Stimulated activated naive CD4-positive, alpha-beta T cell treated with Interleukin-2 at 50 U/mL for 16 hours (primary cell): ENCODE data around the gene CEMIP.

ENCODE experiments used
- DNase-seq: peaks from one replicate; lab custom pipeline; 2025; lab: John Stamatoyannopoulos, UW

Gene CEMIP

GRCh38 chr15:80785335-80785734 lies 6.2 kb downstream of the CEMIP start:
- DNase-seq, result no peak

DNA sequence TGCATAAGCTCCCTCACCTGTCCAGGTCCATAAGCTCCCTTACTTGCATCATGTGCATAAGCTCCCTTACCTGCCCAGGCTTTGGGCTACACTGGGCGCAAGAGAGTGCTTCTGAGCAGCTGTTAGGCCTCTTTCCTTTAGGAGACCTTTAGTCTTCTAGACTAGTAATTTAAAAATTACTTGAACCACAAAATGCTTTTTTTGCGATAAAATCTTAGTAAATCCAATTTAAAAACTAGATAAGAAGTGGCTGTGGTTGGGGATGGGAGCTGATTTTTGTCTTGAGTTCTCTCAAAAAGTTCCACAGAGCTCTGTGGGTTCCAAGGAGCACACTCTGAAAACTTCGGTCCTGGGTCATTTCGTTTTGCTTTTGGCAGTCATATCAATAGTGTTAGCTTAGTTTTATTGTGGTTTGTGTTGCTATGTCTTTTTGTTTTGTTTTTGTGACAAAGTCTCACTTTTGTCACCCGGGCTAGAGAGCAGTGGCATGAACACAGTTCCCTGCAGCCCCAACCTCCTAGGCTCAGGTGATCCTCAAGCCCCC lies 6.7 kb downstream of the CEMIP start:
- DNase-seq, result no peak

GRCh38 chr15:80787316-80787715 lies 8.1 kb downstream of the CEMIP start:
- no peak for DNase-seq

DNA sequence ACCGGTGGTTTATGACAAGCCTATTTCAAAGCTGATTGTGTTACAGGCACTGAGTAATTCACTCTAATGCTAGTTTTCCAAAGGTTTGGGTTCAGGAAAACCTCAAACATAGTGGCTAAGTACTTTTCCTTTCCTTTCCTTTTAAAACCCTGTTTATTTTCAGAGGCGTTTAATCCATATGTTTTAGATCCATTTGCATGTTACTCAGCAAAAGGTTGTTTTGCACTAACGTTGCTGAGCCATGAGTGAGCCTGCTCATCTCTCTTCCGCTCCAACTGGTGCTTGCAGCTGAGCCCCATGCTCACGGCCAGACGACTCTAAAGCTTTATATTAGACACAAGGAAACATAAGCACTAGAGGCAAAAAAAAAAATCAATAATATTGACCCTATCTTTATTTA lies 9.4 kb downstream of the CEMIP start:
- DNase-seq, result no peak

GRCh38 chr15:80789296-80789695 lies 10.1 kb downstream of the CEMIP start:
- no peak for DNase-seq

DNA sequence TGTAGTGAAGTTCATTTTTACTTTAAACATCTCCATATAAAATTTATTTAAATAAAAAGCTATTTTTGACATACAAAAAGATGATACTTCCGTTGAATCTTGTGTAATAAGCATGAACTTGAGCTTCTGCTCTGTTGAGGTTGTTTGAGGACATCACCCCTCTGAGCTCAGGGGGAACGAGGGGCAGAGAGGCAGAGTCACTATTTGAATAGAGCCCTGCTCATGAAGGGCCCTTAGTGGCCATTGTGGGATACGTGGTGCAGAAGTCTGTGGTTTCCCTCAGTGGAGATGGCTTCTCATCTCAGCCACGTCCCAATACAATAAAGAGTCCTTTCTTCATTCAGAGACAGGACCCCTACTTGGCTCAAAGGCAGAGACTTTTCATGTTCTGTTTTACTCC lies 10.6 kb downstream of the CEMIP start:
- DNase-seq, result no peak

- DNase-seq, result no peak
These were observed 11.1 kb downstream of the CEMIP start for GRCh38 chr15:80790236-80790635.

DNA sequence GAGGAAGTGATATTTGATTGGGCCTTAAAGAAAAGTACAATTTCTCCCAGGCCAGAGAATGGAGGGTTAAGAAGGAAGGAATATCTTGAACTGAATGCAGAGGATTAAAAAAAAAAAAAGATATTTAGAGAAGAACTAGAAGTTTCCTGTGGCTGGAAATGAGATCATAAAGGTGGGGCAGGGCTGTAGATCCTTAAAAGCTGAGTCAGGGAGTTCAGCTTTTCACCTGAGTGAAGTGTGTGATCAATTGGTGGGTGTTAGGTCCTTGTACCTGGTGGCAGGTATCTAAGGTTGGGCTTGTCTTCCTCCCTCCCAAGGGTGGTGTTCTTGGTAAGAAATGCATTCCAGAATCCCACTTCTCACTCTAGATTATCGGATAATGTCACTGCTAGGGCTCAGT lies 11.8 kb downstream of the CEMIP start:
- DNase-seq, result no peak

GRCh38 chr15:80796407-80796806 lies 17.2 kb downstream of the CEMIP start:
- no peak for DNase-seq

DNA sequence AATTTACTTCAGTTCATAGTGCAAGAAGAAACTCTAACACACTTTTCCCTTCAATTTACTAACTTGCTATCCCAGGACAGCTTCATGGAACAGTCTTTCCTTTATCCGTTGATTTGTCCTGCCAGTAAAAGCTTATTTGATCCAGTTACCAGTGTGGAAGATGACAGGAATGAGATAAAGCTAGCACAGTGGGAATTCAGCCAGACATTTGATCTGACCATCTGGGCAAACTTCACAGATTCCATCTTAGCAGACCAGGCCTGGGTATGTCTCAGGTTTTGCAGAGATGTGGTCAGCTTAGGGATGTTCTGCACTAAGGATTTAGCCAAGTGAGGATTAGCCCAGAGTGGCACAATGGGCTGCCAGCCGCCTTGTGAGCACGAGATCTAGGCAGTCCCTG lies 19.7 kb downstream of the CEMIP start:
- no peak for DNase-seq

- DNase-seq, result no peak
These were observed 20.9 kb downstream of the CEMIP start for GRCh38 chr15:80800067-80800466.

GRCh38 chr15:80801891-80802680 lies 22.9 kb downstream of the CEMIP start:
- DNase-seq, result no peak

GRCh38 chr15:80803580-80804525 lies 24.7 kb downstream of the CEMIP start:
- peak; percentile 22 for DNase-seq

DNA sequence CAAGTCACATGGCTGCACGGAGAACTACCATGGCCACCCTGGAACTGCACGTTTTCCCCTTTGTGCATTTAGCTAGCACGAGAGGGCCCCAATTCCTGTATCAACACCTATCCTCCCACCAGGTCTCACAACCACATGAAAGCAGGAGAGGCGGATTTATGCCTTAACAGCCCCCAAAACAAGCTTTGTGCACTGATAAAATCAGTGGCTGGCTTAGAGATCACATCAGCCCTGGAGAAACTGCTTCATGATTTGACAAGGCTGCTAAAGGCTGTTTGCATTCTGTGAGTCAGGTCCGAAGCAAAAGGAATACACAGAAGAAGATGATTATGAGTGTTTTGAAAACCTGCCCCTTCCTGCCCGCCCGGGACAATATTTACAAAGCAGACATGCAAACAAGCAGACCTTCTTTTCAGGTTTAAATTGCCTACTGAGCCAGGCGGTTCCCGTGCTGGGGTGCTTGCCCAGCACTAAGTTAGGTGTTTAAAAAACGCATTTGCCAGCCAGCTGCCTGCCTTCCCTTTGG lies 25.9 kb downstream of the CEMIP start:
- DNase-seq, result peak; percentile 16

- DNase-seq, result no peak
These were observed 32.7 kb downstream of the CEMIP start for GRCh38 chr15:80811781-80812315.

GRCh38 chr15:80815106-80815505 lies 35.9 kb downstream of the CEMIP start:
- no peak for DNase-seq

- DNase-seq, result no peak
These were observed 37.0 kb downstream of the CEMIP start for GRCh38 chr15:80816049-80816653.

DNA sequence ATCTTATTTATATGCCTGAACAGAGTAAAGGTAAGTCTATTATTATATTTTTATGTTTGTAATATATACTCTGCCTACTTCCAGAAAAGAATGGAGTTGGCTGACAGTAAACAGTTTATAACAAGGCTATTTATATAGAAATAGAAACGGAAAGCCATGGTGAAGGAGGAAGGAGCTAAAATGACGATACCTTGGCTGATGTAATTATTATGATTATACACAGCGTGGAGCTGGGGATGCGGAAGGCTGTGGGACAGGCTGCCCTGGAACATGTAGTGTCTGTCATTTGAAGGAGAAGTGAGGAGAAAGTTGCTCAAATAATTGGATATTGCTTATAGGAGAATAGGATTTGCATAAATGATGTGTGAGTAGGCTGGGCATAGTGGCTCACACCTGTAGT lies 37.8 kb downstream of the CEMIP start:
- no peak for DNase-seq

GRCh38 chr15:80817901-80818300 lies 38.7 kb downstream of the CEMIP start:
- DNase-seq, result no peak

DNA sequence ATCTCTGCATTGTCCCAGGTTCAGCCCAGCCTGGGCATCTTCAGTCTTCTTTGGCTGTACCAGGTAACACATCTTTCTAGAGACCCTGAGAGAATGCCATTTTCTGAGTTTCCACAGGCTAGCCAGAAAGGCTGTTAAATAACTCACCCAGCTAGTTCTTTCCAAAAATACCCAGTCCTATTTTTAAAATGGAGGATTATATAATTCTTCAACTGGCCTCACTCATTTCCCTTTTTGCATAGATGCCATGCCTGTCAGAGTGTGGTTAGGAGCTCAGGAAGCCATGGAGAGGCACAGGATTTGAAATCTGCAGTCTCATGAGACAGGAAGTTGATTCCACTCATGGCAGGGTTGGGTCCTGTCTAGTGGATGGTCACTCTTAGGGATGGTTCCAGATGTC lies 39.8 kb downstream of the CEMIP start:
- DNase-seq, result no peak

DNA sequence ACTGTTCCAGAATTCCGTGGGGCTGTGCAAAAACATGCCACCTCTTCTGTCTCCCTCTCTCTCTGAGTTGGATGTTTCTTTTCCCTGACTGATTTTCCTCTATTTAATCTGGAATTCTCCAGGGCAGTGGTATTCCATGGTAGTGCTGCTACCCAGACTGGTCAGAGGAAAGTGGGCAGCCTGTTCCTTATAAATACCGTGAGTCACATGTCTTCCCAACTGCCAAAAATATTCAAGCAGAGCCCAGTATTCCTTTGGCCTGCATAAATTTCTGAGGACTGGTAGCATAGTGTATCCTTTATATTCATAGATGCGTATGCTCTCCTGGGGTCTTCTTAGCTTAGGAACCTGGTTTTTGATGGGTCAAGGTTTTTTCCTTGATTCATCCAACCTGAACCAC lies 40.9 kb downstream of the CEMIP start:
- DNase-seq, result no peak

DNA sequence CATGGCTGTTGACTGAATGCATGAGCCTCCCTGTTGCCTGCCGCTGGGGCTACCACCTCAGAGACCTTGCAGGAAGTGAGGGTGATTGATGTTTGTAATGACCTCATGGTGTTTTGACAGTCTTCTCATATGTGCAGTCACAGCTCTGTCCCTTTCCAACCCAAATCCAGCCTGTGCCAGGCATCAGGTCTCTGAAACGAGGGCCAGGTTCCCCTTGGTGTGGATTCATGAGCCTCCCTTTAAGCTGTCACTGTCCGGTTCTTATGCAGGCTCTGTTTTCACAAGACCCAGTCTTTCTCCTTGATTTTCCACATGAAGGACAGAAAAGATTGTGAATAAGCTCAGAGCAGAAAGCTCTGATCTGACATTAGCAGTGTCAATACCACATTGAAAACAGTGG lies 43.1 kb downstream of the CEMIP start:
- no peak for DNase-seq
